SJSA1 (cell line): ENCODE measurements around the gene RUNX1. TPM values are rescaled to one million over a fixed set of nuclear protein-coding genes. Genes with fewer than 3 reads are reported as not detected.

Source experiments
- DNase-seq, 2 experiments: peaks; one replicate each; pipeline ENCODE4 v3.0.0-alpha.2; 2015 to 2020; ENCODE audit warnings: low spot score in 2 of 2, low read depth in 1 of 2
- H3K27ac ChIP-seq: fragments of 250-450 bp; sonication (Bioruptor Pico); 2 replicates; pipeline ENCODE4 v1.5.1; 2020; ENCODE audit warnings: mild to moderate bottlenecking, moderate library complexity
- H3K27me3 ChIP-seq: fragments of 250-450 bp; sonication (Bioruptor Pico); replicated peaks from 2 replicates; pipeline ENCODE4 v1.5.1; 2020; ENCODE audit warnings: mild to moderate bottlenecking, moderate library complexity
- H3K36me3 ChIP-seq: fragments of 250-450 bp; sonication (Bioruptor Pico); 2 replicates; pipeline ENCODE4 v1.5.1; 2020; ENCODE audit warnings: mild to moderate bottlenecking
- H3K4me1 ChIP-seq: fragments of 250-450 bp; sonication (Bioruptor Pico); replicated peaks from 2 replicates; pipeline ENCODE4 v1.6.1; 2021; ENCODE audit warnings: mild to moderate bottlenecking
- H3K4me3 ChIP-seq: fragments of 250-450 bp; sonication (Bioruptor Pico); 2 replicates; pipeline ENCODE4 v1.5.1; 2020; ENCODE audit warnings: mild to moderate bottlenecking
- H3K9me3 ChIP-seq: fragments of 250-450 bp; sonication (Bioruptor Pico); replicated peaks from 2 replicates; pipeline ENCODE4 v1.5.1; 2020; ENCODE audit warnings: mild to moderate bottlenecking
- total RNA-seq: library from RNA; depleted of rRNA; stranded (reverse); fragments of >200 nt; shearing (Covaris generic); gene quantifications from 2 replicates; pipeline ENCODE4 v1.2.3, GENCODE V29; 2014

The RUNX1 gene
- total RNA-seq, 1 experiment from 2014 or later = 18.0 TPM

GRCh38 chr21:34984356-34985058 is 64.6 kb downstream of the RUNX1 start:
- H3K27ac ChIP-seq = peak overlapping the region; percentile 75; the same call in 1 of the 2 replicates
- H3K4me3 ChIP-seq = no peak overlapping the region
- peaks cover 63% of the 10 kb centered on the region for H3K4me1 ChIP-seq
- 0 out of 2 replicates have a peak, but pooled peaks cover 3% of the 10 kb centered on the region for H3K36me3 ChIP-seq
- no peaks in the 10 kb centered on the region for H3K9me3 ChIP-seq
- DNase-seq = no peak
- no peaks in the 10 kb centered on the region for H3K27me3 ChIP-seq

- Histone ChIP-seq H3K4me3 (no peak overlapping the region), H3K27me3 (no peaks in the 10 kb centered on the region), H3K4me1 (peaks cover 57% of the 10 kb centered on the region), H3K27ac (peak overlapping the region; percentile 75), H3K36me3 (0 out of 2 replicates have a peak, but pooled peaks cover 3% of the 10 kb centered on the region), H3K9me3 (no peaks in the 10 kb centered on the region)
- peak in 1 of 2 experiments; percentile 57 for DNase-seq
Observed at GRCh38 chr21:34983680-34984086, 65.4 kb downstream of the RUNX1 start.

- no peak overlapping the region for H3K4me3 ChIP-seq
- no peaks in the 10 kb centered on the region for H3K27me3 ChIP-seq
- DNase-seq = no peak
- no peaks in the 10 kb centered on the region for H3K9me3 ChIP-seq
- H3K27ac ChIP-seq = no peak overlapping the region
- peaks cover 39% of the 10 kb centered on the region for H3K4me1 ChIP-seq
- 0 out of 2 replicates have a peak, but pooled peaks cover 3% of the 10 kb centered on the region for H3K36me3 ChIP-seq
Observed at GRCh38 chr21:34981791-34982190, 67.3 kb downstream of the RUNX1 start.

GRCh38 chr21:34980423-34981115 is 68.5 kb downstream of the RUNX1 start:
- H3K4me3 ChIP-seq = no peak overlapping the region
- no peak for DNase-seq
- H3K4me1 ChIP-seq = peaks cover 31% of the 10 kb centered on the region
- H3K27me3 ChIP-seq = no peaks in the 10 kb centered on the region
- H3K36me3 ChIP-seq = 0 out of 2 replicates have a peak, but pooled peaks cover 3% of the 10 kb centered on the region
- no peaks in the 10 kb centered on the region for H3K9me3 ChIP-seq
- no peak overlapping the region for H3K27ac ChIP-seq

GRCh38 chr21:34979383-34979782 is 69.7 kb downstream of the RUNX1 start:
- Histone ChIP-seq H3K27me3 (no peaks in the 10 kb centered on the region), H3K27ac (no peak overlapping the region), H3K9me3 (no peaks in the 10 kb centered on the region), H3K4me3 (no peak overlapping the region), H3K36me3 (no peaks in the 10 kb centered on the region), H3K4me1 (peaks cover 36% of the 10 kb centered on the region)
- no peak for DNase-seq

GRCh38 chr21:34977333-34977732 is 71.8 kb downstream of the RUNX1 start:
- Histone ChIP-seq H3K4me1 (peaks cover 26% of the 10 kb centered on the region), H3K27me3 (no peaks in the 10 kb centered on the region), H3K9me3 (no peaks in the 10 kb centered on the region), H3K36me3 (no peaks in the 10 kb centered on the region), H3K27ac (no peak overlapping the region), H3K4me3 (no peak overlapping the region)
- DNase-seq = no peak

GRCh38 chr21:34974162-34974981 is 74.7 kb downstream of the RUNX1 start:
- H3K27ac ChIP-seq = peak overlapping the region; percentile 24; the same call in 1 of the 2 replicates
- H3K4me3 ChIP-seq = no peak overlapping the region
- no peaks in the 10 kb centered on the region for H3K36me3 ChIP-seq
- H3K4me1 ChIP-seq = peaks cover 20% of the 10 kb centered on the region
- H3K27me3 ChIP-seq = no peaks in the 10 kb centered on the region
- H3K9me3 ChIP-seq = no peaks in the 10 kb centered on the region
- peak in 1 of 2 experiments; percentile 39 for DNase-seq

GRCh38 chr21:34973685-34974084 is 75.4 kb downstream of the RUNX1 start:
- no peak overlapping the region for H3K4me3 ChIP-seq
- no peak for DNase-seq
- H3K27me3 ChIP-seq = no peaks in the 10 kb centered on the region
- H3K27ac ChIP-seq = no peak overlapping the region
- no peaks in the 10 kb centered on the region for H3K36me3 ChIP-seq
- peaks cover 20% of the 10 kb centered on the region for H3K4me1 ChIP-seq
- H3K9me3 ChIP-seq = no peaks in the 10 kb centered on the region

GRCh38 chr21:34971656-34972055 is 77.4 kb downstream of the RUNX1 start:
- H3K27me3 ChIP-seq = no peaks in the 10 kb centered on the region
- no peak for DNase-seq
- no peaks in the 10 kb centered on the region for H3K9me3 ChIP-seq
- peaks cover 38% of the 10 kb centered on the region for H3K4me1 ChIP-seq
- no peak overlapping the region for H3K4me3 ChIP-seq
- no peaks in the 10 kb centered on the region for H3K36me3 ChIP-seq
- no peak overlapping the region for H3K27ac ChIP-seq

GRCh38 chr21:34970566-34970965 is 78.5 kb downstream of the RUNX1 start:
- Histone ChIP-seq H3K27ac (no peak overlapping the region), H3K4me3 (no peak overlapping the region), H3K9me3 (no peaks in the 10 kb centered on the region), H3K27me3 (no peaks in the 10 kb centered on the region), H3K36me3 (no peaks in the 10 kb centered on the region), H3K4me1 (peaks cover 48% of the 10 kb centered on the region)
- no peak for DNase-seq

- Histone ChIP-seq H3K4me3 (no peak overlapping the region), H3K36me3 (no peaks in the 10 kb centered on the region), H3K9me3 (no peaks in the 10 kb centered on the region), H3K27me3 (no peaks in the 10 kb centered on the region), H3K27ac (no peak overlapping the region), H3K4me1 (peaks cover 48% of the 10 kb centered on the region)
- DNase-seq = no peak
Observed at GRCh38 chr21:34970167-34970500, 79.0 kb downstream of the RUNX1 start.

GRCh38 chr21:34969423-34970166 is 79.5 kb downstream of the RUNX1 start:
- DNase-seq = no peak
- H3K9me3 ChIP-seq = no peaks in the 10 kb centered on the region
- no peaks in the 10 kb centered on the region for H3K36me3 ChIP-seq
- H3K27me3 ChIP-seq = no peaks in the 10 kb centered on the region
- H3K27ac ChIP-seq = no peak overlapping the region
- H3K4me3 ChIP-seq = no peak overlapping the region
- H3K4me1 ChIP-seq = peaks cover 48% of the 10 kb centered on the region
